NCI-H1417 treated with DMSO at 0.1 percent for 48 hours (cell line): Measurements from ENCODE around the gene GRID1.
"Not testable (repeated sequence)": the region's sequence is repeated elsewhere in the genome, so short reads cannot be mapped to it uniquely, and the experiment has no call there.

Experiments
- DNase-seq: peaks from one replicate; lab custom pipeline; 2025; lab: John Stamatoyannopoulos, UW

Gene GRID1

GRCh38 chr10:86079088-86079487, 287.5 kb downstream of the GRID1 start:
- DNase-seq, result no peak

GRCh38 chr10:86078639-86079035, 288.0 kb downstream of the GRID1 start:
- no peak for DNase-seq

- no peak for DNase-seq
Measured at GRCh38 chr10:86077871-86078638, 288.5 kb downstream of the GRID1 start.

DNA sequence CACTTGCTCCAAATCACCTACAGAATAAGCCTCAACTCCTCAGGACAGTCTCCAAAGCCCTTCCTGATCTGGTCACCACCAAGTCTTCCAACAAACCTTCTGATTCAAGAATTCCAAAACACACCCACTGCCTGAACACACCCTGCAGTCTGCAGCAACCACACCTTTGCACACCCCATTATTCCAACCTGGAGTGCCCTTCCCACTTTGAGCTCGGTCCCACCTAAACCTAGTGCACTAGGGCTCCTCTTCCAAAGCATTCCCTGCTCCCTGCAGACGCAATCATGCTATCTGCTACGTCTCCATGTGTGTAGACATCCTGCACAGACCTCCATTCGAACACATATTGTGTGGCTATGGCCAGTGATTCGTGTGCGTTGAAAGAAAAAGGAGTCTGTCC, 289.3 kb downstream of the GRID1 start:
- no peak for DNase-seq

DNA sequence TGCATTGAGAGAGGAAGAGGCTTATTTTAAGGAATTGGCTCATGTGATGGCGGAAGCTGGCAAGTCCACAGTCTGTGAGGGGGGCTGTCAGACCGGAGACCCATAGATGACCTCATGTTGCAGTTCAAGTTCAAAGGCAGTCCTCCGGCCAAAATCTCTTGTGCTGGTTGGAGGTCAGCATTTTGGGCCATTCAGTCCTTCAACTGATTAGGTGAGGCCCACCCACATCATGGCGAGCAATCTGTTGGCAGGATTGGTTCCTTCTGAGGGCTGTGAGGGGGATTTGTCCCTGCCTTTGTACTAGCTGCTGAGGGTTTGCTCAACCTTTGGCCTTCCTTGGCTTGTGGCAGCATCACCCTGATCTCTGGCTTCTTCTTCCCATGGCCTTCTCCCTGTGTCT, 290.1 kb downstream of the GRID1 start:
- not testable (repeated sequence) for DNase-seq

- no peak for DNase-seq
Measured at GRCh38 chr10:86075512-86075911, 291.1 kb downstream of the GRID1 start.

DNA sequence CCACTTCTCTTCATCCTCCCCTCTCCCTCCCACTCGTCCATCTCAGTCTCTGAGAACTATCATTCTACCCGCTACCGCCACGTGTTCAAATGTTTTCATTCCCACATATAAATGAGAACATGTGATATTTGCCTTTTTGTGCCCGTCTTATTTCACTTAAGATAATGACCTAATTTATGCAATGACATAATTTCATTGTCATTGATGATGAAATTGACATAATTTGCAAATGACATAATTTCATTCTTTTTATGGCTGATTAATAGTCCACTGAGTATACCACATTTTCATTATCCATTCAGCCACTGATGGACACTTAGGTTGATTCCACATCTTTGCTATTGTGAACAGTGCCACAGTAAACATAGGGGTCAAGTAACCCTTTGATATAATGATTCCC, 292.3 kb downstream of the GRID1 start:
- no peak for DNase-seq

- DNase-seq, result no peak
Measured at GRCh38 chr10:86073199-86073977, 293.2 kb downstream of the GRID1 start.

- DNase-seq, result no peak
Measured at GRCh38 chr10:86072413-86072812, 294.2 kb downstream of the GRID1 start.

DNA sequence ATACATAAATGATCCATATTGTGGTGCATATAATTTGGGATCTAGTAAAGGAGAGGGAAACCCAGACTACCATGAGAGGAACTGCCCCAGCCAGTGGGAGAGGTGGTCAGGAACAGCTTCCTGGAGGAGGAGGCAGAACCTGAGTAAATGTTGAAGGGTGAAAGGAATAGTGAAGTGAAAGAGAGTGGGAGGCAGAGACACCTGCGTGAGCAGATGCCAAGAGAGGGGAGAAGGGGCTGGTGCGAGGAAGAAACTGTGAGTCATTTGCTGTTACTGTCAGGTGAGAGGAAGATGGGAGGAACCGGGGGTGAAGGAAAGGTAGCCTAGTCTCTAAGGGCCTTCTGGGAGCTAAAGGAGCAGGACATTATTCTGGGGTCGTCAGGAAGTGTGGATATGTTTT, 294.8 kb downstream of the GRID1 start:
- DNase-seq, result no peak

- DNase-seq, result no peak
Measured at GRCh38 chr10:86071145-86071544, 295.4 kb downstream of the GRID1 start.

- DNase-seq, result no peak
Measured at GRCh38 chr10:86070278-86070677, 296.3 kb downstream of the GRID1 start.

DNA sequence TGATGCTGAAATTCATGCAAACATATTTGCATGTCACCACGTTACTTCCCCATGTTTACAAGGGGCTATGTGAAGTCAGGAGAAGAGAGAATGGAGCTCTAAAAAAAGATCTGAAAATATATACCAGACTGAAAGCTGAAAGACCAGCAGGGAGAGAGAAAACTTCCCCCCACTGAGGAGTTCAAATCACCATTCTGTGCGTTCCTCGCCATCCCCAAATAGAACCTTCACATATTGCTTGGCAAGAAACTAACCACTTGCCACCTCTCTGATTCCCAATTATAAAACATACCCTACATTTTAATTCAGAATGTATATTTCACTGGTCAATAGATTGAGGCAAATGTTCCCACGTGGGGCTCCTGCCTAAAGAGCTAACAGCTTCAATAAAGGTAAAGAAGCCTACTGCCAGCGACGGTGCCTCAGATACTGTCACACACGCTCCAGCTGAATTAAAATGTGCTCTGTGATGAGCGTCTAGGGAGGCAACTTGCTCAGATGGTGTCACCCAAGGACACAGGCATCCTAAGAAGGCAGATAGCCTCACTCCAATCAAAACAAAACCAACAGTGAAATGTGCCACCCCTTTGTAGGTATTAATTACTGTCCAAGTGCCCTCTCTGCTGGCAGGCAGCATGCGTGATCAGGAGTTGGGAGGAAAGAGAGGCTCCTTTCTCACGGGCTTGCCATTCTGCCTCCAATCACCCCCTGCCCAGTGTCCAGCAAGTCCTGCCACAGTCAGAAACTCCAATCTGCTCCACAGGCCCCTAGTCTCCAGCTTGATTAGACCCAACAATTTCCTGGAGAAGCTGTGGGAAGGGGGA, 298.2 kb downstream of the GRID1 start:
- peak; percentile 1 for DNase-seq

- DNase-seq, result no peak
Measured at GRCh38 chr10:86067436-86068050, 299.1 kb downstream of the GRID1 start.

- DNase-seq, result no peak
Measured at GRCh38 chr10:86066696-86067095, 299.9 kb downstream of the GRID1 start.

GRCh38 chr10:86065711-86066251, 300.8 kb downstream of the GRID1 start:
- DNase-seq, result no peak

DNA sequence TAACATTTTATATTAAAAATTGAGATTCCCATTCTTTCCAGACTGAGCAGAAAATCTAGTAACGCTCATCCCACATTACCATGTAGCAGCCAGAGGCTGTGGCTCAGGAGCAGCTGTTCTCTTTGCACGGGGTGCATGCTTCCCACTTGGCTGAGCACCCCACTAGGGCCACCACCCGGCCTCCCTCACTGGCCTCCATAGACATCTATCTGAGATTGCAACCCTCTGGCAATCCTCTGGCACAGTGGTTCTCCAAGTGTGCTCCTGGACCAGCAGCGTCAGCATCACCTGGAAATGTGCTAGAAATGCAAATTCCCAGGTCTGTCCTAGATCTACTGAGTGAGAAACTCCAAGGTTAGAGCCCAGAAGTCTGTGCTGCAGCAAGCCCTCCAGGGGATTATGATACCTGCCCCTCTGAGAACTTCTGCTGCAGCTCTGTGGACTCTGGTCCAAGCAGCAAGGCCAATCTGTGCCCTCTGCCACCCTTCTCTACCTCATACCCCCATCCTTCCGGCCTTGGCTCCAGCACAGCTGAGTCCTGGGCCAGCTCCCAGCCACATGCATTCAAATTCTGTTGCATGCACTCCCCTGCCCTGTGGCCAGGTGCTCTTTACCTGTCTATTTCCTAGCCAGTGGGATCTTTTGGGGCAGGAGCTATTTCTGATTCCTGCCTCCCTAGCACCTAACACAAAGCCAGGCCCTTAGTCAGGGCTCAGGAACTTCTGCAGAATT, 301.5 kb downstream of the GRID1 start:
- no peak for DNase-seq

- DNase-seq, result no peak
Measured at GRCh38 chr10:86064219-86064618, 302.4 kb downstream of the GRID1 start.

- DNase-seq, result no peak
Measured at GRCh38 chr10:86063341-86063740, 303.3 kb downstream of the GRID1 start.

GRCh38 chr10:86062647-86063145, 303.9 kb downstream of the GRID1 start:
- no peak for DNase-seq

DNA sequence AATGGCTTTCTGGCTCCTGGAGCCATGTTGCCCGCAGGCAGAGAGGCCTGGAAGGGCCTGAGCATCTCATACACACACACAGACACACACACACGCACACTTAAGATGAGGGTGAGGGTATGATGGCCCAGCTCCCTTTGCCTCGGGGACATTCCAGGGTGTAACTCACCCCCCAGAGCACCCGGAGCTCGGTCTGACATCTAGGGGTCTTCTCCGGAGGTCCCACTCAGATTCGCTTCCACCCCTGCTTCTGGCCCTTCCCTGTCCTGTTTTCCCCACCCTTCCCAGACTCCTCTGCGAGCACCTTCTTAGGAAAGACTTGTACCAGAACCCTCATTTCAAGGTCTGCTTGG, 304.4 kb downstream of the GRID1 start:
- DNase-seq, result no peak
